GM19099 (cell line): ENCODE results near the gene PDE6A.

Source experiments
- POLR2A ChIP-seq: IDR thresholded peaks from 3 replicates; pipeline ENCODE4 v1.6.1; 2011; ENCODE audit warnings: low read depth; ENCODE audit not compliant: insufficient read length; ENCODE audit errors: extremely low read depth

PDE6A gene

DNA sequence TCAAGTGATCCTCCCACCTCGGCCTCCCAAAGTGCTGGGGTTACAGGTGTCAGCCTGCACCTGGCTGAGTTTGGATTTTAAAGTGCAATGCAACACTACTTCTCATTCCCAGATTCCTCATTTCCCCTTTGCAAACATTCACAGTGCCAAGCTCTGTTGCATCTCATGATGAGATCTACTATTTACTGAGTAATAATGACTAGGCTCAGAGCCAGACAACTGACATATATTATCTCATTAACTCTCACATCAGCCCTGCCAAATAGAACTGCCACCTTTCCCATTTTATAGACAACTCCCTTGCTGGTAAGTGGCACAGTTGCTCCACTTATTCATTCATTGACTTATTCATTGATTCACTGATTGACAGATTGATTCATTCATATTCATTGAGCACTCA lies 7.0 kb downstream of the PDE6A start:
- TF ChIP-seq POLR2A, result no peak

DNA sequence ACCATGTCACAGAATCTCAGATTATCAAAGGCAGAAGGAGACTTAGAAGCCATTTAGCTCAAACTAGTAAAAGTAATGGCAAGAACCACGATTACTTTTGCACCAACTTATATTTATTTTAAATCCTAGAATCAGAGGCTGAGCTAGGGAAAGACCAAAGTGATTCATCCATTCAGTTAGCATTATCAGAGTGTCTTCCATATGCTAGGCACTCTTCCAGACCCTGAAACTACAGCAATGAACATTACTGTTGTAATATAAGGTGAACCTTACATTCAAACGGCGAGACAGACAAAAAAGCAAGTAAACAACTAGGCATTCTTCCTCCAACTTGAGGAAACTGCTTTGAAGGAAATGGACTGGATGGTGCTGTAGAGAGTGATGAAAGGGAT lies 7.9 kb downstream of the PDE6A start:
- no peak for TF ChIP-seq POLR2A

DNA sequence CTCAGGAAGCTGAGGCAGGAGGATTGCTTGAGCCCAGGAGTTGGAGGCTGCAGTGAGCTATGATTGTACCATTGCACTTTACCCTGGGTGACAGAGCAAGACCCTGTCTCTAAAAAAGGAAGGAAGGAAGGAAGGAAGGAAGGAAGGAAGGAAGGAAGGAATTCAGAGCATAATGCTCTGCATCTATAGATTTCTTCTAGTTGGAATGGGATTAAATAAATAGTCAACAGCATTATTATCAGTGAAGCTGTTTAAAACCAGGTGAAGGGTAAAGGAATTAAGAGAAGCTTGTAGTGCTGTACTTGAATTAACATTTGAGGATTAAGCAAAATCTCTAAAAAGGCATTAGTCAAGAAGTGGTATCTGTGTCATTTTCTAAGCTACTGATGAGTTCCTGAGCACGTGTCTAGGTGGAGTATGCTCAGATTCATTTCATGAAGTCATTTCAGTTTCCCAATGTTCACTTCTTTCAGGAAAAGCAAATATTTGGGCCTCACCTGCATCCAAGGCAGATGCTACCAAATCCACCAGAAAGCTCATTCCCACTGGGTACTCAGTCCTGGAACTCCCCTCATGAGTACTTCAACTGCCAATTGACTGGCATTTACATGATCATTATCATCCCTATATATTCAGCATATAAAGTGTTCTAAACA lies 8.4 kb downstream of the PDE6A start:
- TF ChIP-seq POLR2A, result no peak

DNA sequence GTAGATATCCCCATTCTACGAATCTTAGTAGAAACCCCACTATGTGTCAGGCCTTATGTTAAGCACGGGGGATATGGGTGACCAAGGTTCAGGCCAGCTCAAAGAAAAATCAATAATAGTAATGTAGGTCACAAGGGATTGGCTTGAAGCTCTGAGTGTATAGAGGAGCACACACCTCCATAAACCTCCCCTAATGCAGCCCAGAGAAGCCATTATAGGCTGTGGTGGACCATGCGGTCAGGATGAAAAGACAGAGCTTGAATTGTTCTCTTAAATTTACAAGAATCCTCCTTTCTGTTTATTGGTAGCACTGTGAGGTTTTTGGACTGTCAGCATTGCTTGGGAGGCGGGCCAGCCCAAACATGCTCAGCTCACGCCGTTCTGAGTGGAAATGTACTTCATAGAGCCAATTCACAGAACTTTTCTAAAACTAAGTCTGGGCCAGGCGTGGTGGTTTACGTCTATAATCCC lies 9.1 kb downstream of the PDE6A start:
- TF ChIP-seq POLR2A, result no peak

- TF ChIP-seq POLR2A, result no peak
Observed at GRCh38 chr5:149932445-149933350, 11.9 kb downstream of the PDE6A start.

GRCh38 chr5:149931992-149932436 lies 12.6 kb downstream of the PDE6A start:
- no peak for TF ChIP-seq POLR2A

DNA sequence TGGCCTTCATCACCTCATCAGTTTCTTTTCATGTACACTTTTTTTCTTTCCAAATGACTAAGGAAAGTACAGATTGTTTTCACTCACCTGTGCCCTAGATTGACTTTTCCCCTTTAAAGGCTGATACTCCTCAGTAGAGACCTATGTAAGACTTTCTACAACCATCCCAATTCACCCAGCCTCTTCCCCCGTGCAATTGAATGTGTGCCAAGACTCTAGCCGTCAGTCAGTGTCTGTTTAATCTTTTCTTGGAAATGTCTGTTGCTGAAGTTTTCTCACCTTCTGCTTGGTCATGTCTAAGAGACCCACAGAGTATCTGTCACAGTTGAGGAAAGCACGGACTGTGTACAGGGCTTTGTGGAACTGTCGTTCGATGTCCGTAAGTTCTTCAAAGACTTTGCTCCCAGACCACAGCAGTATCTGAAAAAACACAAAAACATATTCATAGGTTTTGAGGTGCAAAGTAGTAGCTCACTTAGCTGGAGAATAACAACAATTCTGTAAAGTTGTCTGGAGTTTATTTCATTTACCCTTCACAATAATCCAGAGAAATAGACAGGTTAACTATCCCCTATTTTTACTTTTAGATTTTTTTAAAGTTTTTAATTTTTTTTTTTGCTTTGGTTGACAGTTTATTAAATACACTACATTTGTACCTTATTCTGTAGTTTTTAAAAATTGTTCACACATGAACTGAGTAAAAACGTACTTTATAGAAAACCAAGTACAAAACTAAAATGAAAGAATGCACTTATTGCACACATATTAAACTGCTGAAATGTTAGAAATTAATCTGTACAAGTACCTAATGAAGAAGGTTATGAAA lies 13.6 kb downstream of the PDE6A start:
- TF ChIP-seq POLR2A, result no peak

GRCh38 chr5:149930043-149930748 lies 14.4 kb downstream of the PDE6A start:
- no peak for TF ChIP-seq POLR2A

DNA sequence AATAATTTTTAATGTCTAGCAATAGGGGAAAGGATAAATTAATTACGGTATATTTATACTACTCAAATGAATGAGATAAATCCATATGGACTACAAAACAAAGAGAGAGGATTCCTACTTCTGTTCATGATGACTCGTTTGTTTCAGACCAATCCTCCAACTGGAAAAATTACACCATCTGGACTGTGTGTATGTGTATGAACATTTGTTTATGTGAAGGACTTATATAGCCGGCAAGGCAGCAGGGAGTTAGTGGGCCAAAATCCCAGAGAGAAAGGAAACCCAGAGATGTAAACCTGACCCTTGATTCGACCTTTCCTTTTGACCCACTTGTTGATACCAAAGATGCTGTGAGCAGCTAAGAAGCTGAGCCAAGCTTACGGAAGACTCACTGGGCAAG lies 20.1 kb downstream of the PDE6A start:
- no peak for TF ChIP-seq POLR2A

DNA sequence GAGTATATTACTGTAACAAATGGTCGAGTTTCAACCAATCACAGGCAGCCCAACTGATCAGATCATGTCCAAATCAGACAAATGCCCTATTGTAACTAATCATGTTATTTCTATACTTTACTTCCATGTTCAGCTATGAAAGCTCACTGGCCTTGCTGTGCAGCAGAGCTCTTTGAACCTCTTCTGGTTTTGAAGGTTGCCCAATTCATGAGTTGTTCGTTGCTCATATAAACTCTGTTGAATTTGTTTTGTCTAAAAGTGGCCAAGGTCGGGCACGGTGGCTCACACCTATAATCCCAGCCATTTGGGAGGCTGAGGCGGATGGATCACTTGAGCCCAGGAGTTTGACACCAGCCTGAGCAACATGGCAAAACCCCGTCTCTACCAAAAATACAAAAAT lies 21.6 kb downstream of the PDE6A start:
- TF ChIP-seq POLR2A, result no peak

- no peak for TF ChIP-seq POLR2A
Observed at GRCh38 chr5:149921597-149921996, 23.0 kb downstream of the PDE6A start.

DNA sequence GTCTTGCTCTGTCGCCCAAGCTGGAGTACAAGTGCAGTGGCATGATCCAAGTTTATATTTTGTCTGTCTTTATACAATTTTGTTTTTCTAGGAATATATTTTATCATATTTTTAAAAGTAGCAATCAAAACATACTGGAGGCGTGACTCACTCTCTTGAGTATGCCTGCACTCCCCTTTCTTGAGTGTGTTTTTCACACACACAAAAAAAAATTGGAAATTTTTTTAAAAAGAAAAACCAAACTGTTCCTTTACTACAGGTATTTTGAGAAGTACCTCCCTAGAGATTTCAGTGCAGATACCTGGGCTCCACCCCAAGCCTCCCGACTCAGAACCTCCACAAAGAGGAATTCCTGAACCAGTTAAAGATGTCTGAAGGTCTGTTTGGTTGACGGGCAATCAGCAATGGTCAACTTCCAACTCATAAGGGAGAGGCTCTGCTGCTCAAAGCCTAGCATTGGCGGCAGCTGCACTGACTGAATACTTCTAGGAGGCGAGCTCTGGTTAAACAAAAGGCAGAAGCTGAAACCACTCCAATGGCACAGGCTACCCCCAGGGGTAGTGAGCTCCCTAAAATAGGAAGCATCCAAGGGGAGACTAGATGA lies 27.4 kb downstream of the PDE6A start:
- no peak for TF ChIP-seq POLR2A

DNA sequence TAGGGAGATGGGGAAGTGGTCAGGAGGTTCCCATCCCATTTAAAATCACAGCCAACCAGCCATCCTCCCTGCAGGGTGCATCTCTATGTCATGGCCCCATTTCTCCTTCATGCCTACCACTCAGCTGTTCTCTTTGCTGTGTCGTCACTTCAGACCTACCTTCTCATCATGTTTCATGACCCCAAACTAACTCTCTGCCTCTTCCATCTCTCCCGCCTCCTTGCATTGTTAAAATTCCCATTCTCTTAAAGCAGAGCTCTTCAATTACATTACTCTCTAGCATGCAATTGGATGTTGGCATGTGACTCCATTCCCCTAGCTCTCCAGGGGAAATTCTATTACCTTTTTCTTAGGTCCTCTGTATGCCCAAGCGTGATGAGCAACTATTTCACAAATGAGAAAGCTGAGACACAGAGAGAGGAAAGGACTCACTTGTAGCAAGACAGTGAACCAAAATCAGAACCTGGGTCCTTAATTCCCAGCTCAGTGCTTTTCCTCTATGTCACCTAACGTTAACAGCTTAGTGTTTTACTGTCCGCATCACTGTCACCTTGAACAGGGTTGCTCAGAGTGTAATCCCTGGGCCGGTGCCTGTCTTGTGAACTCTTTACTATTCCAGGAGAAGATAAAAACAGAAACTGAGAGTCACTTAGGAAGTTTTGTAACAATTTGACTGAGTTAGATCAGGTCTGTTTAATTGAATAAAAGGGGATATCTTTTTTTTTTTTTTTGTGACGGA lies 28.1 kb downstream of the PDE6A start:
- no peak for TF ChIP-seq POLR2A
